ENCODE measurements around the gene PECR.

Gene PECR

GRCh38 chr2:216006164-216006663, 75.4 kb downstream of the PECR start:
- Histone ChIP-seq H3K9ac (ENCODE audit: low read length) (no peak overlapping the region), H3K36me3 (replicated peaks; ENCODE audit: insufficient read depth, low read length) (no peaks in the 10 kb centered on the region), H3K4me3 (ENCODE audit: low read length) (no peak overlapping the region), H3K27me3 (replicated peaks; ENCODE audit: insufficient read depth, low read length) (no peaks in the 10 kb centered on the region), H3K4me1 (ENCODE audit: low read length) (0 out of 2 replicates have a peak, but pooled peaks cover under 1% of the 10 kb centered on the region), H3F3A (ENCODE audit: insufficient read depth, low read length) (no peaks in the 10 kb centered on the region), H2AFZ (ENCODE audit: low read length) (no peak overlapping the region), H3K9me2 (replicated peaks; ENCODE audit: insufficient read depth, low read length) (no peaks in the 10 kb centered on the region), H4K20me1 (ENCODE audit: insufficient read depth, low read length) (no peaks in the 10 kb centered on the region), H3K4me2 (ENCODE audit: low read depth, low read length) (no peak overlapping the region), H3K27ac (ENCODE audit: low read length) (no peak overlapping the region), H3K9me3 (replicated peaks; ENCODE audit: insufficient read depth, low read length) (no peaks in the 10 kb centered on the region), H3K79me2 (ENCODE audit: low read length) (peaks cover 89% of the 10 kb centered on the region)
- no peak for DNase-seq
- TF ChIP-seq EZH2 (optimal IDR thresholded peaks at IDR 0.05; ENCODE audit: low read depth, low read length): no peak
- no peak for TF ChIP-seq CTCF (IDR thresholded peaks at IDR 0.05; ENCODE audit: low read length)
- no peak for TF ChIP-seq EZH2phosphoT487 (IDR thresholded peaks at IDR 0.05; ENCODE audit: low read length)

DNA sequence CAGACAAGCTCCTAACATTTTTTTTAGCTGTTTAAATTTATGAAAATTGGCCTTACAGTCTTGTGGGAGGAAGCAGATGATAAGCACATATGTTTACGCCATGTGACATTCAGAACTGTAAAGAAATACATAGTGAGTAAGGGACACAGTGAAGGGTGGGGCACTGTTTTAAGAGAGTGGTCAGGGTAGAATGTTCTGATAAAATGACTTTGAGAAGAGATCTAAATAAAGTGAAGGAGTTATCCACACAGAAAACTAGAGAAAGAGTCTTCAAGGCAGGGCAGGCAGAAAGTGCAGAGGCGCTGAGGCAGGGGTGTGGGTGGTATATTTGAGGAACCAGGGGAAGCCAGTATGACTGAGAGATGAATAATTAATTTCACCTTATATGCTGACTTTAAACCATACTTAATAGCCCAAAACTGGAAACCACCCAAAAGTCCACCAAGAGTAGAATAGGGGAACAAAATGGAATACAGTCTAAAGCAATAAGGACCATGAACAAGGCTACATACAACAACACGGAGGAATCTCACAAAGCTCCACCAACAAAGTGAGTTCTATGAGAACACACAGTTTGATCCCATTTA, 76.8 kb downstream of the PECR start:
- Histone ChIP-seq H3K27ac (ENCODE audit: low read length) (no peak overlapping the region), H3K9ac (ENCODE audit: low read length) (no peak overlapping the region), H3K79me2 (ENCODE audit: low read length) (peaks cover 89% of the 10 kb centered on the region), H3K4me1 (ENCODE audit: low read length) (no peaks in the 10 kb centered on the region), H3F3A (ENCODE audit: insufficient read depth, low read length) (no peaks in the 10 kb centered on the region), H3K9me2 (replicated peaks; ENCODE audit: insufficient read depth, low read length) (no peaks in the 10 kb centered on the region), H3K9me3 (replicated peaks; ENCODE audit: insufficient read depth, low read length) (no peaks in the 10 kb centered on the region), H3K36me3 (replicated peaks; ENCODE audit: insufficient read depth, low read length) (no peaks in the 10 kb centered on the region), H4K20me1 (ENCODE audit: insufficient read depth, low read length) (no peaks in the 10 kb centered on the region), H3K4me2 (ENCODE audit: low read depth, low read length) (no peak overlapping the region), H2AFZ (ENCODE audit: low read length) (no peak overlapping the region), H3K4me3 (ENCODE audit: low read length) (no peak overlapping the region), H3K27me3 (replicated peaks; ENCODE audit: insufficient read depth, low read length) (no peaks in the 10 kb centered on the region)
- DNase-seq: no peak
- TF ChIP-seq EZH2phosphoT487 (IDR thresholded peaks at IDR 0.05; ENCODE audit: low read length) (no peak), CTCF (IDR thresholded peaks at IDR 0.05; ENCODE audit: low read length) (no peak), EZH2 (optimal IDR thresholded peaks at IDR 0.05; ENCODE audit: low read depth, low read length) (no peak)

DNA sequence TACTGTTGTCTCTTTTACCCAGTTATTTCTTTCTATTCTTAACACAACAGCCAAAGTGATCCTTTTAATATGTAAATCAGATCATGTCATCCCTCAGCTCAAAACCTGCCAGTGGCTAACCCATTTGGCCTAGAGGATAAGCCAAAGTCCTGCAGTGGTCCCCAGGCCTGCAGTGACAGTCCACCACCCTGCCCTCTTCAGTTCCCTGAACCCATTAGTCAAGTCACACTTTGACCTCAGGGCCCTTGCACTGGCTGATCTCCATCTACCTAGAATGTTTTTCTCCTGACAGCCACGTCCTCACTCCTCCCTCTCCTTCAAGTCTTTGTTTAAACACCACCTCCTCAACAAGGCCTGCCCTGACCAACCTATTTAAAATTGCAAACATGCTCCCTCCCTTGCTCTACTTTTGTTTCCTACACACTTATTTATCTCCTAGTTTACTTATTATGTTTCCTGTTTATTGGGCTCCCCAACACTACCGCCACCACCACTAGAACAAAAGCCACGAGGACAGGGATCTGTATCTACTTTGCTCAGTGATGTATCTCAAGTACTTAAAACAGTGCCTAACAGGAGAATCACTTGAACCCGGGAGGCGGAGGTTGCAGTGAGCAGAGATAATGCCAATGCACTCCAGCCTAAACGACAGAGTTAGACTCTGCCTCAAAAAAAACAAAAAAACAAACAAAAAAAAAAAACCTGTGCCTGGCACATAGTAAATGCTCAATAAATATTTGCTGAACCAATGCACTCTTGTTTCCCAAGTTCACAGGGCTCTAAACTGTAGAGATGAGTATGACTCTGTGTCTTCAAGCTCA, 77.5 kb downstream of the PECR start:
- no peaks in the 10 kb centered on the region for H3K9me2 ChIP-seq (replicated peaks; ENCODE audit: insufficient read depth, low read length)
- no peak overlapping the region for H3K27ac ChIP-seq (ENCODE audit: low read length)
- H3K9me3 ChIP-seq (replicated peaks; ENCODE audit: insufficient read depth, low read length): no peaks in the 10 kb centered on the region
- H4K20me1 ChIP-seq (ENCODE audit: insufficient read depth, low read length): no peaks in the 10 kb centered on the region
- H3F3A ChIP-seq (ENCODE audit: insufficient read depth, low read length): no peaks in the 10 kb centered on the region
- no peak for TF ChIP-seq CTCF (IDR thresholded peaks at IDR 0.05; ENCODE audit: low read length)
- TF ChIP-seq EZH2 (optimal IDR thresholded peaks at IDR 0.05; ENCODE audit: low read depth, low read length): no peak
- TF ChIP-seq EZH2phosphoT487 (IDR thresholded peaks at IDR 0.05; ENCODE audit: low read length): no peak
- no peak for DNase-seq
- no peaks in the 10 kb centered on the region for H3K36me3 ChIP-seq (replicated peaks; ENCODE audit: insufficient read depth, low read length)
- H3K4me1 ChIP-seq (ENCODE audit: low read length): no peaks in the 10 kb centered on the region
- H2AFZ ChIP-seq (ENCODE audit: low read length): no peak overlapping the region
- H3K4me2 ChIP-seq (ENCODE audit: low read depth, low read length): no peak overlapping the region
- peaks cover 89% of the 10 kb centered on the region for H3K79me2 ChIP-seq (ENCODE audit: low read length)
- H3K9ac ChIP-seq (ENCODE audit: low read length): no peak overlapping the region
- no peaks in the 10 kb centered on the region for H3K27me3 ChIP-seq (replicated peaks; ENCODE audit: insufficient read depth, low read length)
- no peak overlapping the region for H3K4me3 ChIP-seq (ENCODE audit: low read length)

Data from MM.1S (cell line).